NCI-H510A treated with DMSO at 0.1 percent for 48 hours (cell line): ENCODE measurements around the gene FNIP2.
"Not testable (repeated sequence)": the region's sequence is repeated elsewhere in the genome, so short reads cannot be mapped to it uniquely, and the experiment has no call there.

Experiments used
- DNase-seq: peaks from one replicate; lab custom pipeline; 2025; lab: John Stamatoyannopoulos, UW

Gene FNIP2

DNA sequence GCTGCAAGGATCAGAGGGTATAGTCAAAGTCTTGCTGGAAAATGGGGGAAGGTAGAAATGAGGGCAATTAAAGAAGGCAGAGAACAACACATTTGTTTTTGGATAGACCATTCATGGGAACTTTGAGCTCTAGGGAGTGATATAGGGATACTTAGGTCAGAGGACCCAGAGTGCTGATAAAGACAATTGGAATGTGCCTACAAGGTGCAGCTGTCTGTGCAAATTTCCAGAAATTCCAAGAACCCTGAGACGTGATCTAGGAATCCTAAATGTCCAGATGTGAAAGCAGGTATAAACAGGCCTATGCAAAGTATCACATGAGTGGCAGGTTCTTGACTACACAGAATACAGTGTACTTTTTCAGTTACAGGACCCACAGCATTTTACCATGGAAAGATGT is 24.2 kb downstream of the FNIP2 start:
- no peak for DNase-seq

DNA sequence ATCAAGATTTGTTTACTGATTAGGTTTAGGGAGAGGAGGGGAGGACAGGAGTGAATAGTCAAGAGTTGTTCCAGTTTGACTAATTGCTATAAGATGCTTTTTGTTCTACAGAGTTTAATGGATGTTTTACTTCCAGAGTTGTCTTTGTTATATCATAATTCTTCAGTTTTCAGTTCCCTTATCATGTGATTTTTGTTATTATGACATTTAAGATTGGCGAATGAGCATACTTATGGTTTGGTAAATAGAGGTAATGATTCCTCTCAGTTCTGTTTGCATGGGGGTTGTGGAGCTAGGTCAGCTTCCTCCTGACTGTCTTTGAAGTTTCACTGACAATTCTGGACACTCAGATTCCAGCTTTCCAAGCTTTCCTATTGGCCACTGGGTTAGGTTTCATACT is 24.6 kb downstream of the FNIP2 start:
- not testable (repeated sequence) for DNase-seq

DNA sequence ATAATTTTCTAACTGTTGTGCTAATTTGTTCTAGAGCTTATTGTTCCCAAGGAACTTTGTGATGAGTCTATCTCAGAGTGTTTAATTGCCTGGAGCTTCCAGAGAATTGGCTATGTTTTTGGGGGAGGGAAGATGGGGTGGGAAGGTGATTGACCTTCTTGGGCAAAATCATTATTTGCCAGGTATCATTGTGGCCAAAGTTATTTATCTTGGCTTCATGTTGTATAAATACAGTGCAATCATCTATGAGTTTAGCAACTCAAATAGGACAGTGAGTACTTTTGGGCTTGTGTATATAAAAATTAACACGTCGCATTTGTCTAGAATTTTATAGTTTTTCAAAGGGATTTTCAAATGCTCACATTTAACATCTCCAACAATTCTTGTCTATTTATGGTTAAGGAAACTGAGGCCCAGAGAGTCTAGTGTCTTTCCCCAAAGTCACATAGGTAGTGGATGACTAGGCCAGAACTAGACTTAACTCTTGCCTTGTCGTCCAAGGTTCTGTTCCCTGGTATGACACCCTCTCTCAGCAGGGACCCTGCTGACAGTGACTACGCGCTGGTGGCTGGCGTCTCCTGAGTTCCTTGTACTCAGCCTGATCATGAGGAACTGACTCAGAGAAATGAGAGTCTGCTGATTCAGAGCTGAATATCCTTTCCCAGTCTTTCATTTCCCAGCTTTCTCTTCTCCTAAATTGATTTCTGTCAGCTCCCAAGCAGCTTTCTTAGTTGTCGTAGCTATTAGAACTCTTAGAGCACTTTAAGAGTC is 27.7 kb downstream of the FNIP2 start:
- DNase-seq, result no peak

DNA sequence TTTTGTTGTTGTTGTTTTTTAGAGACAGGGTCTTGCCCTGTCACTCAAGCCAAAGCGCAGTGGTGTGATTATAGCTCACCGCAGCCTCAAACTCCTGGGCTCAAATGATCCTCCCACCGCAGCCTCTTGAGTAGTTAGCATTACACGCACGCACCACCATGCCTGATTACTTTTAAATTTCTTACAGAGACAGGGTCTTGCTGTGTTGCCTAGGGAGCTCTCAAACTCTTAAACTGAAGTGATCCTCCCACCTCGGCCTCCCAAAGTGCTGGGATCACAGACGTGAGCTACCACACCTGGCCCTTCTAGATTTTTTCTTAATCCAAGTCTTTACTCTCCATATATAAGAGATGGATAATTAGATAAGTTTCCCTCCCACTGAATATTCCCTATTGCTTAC is 29.2 kb downstream of the FNIP2 start:
- DNase-seq, result no peak

DNA sequence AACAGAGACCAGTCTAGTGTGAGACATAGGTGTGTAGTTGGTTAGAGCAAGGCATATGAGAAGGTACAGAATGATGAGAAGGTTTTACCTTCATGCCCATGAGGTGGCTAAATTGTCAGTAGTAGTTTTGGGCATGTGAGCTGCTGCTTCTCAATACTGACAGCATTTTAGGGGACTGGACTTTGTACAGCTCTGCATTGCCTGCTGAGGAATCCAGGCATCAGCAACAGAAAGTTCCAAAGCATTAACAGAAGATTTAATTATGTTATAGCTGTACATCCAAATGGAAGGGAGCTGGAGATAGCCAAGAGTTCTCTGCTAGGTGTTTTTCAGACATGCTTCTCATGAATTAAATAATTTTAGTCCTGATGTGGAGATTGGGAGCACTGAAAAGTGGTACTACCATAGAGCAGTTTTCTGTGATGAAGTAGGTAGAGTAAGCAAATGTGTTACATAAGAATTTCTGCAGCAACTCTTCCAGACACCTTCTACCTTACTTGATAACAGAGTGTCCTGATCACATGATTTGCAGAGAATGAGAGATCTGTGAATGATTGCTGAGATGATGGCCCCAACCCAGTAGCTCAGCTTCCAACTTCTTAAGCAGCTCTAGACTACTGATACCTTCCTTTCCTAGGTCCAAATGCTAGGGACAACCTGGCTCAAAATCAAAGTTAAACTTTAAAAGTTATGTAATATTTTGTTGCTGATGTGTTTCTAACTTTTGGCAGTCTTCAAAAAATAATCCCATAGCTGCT is 30.4 kb downstream of the FNIP2 start:
- DNase-seq, result no peak

DNA sequence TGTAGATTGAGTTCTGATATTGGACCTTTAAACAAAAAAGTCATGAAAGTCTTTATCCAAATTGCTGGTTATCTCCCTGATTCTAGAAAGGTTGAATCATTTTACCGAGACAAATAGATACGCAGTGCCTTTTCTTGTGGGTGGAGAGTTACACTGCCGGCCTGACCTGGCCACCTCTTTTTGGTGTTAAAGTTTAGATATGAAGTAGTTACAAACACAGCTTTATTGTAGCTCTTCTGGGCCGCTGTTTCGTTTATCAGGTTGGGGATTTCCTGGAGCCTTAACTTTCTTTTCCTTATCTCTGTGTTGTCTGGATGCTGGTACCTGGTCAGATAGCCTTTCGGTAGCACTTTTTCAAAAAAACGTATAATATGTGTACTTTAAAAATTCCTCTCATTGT is 31.0 kb downstream of the FNIP2 start:
- no peak for DNase-seq

DNA sequence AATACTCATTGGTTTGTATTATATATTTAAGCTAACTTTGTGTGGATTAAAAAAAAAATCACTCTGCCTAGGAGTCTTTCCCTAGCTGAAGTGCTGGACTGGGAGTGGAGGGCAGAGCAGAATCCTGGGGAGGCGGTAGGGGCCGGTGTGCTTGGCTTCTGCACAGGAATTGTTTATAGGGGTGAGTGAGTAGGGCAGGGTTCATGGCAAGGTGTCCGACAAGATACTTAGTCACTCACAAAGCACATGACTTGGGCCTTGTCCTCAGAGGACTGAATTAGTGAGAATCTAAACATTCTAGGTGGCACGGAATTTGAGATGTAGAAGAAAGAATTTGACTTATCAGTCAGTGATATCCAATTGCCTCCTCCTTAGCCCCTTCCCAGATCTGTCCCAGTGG is 32.2 kb downstream of the FNIP2 start:
- DNase-seq, result no peak

DNA sequence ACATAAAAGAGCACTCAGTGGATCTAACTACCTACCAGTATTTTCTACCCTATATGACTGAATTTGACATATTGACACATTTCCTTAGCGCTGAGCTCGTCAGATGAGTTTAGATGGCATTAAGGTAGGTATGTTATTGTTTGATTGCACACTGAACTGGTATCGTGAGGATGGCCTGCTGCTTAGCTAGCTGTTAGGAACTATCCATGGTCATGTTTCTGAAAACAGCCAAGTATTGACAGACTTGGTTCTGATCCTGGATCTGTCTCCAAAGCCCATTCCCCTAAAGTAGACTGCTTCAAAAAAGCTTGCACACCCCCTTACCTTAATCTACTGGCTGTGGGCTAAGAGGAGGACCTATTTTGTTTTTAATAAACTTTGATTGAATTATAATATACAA is 32.9 kb downstream of the FNIP2 start:
- no peak for DNase-seq

DNA sequence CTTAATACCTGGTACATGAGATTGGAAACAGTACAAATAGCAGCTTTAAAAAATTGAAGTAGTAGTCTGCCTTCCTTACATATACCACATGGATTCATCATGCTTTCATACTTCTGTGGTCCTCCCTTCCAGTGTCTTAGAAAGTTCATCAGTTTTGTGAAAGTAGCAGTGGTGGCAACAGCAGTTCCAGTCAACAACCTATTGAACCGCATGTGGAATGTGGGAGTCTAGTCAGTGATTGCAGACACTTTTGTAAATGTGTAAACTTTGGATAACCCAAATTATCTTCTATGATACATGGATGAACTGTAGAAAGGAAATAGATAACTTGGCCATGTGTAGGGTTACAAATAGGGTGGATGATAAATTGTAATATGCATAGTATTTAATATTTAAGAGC is 34.1 kb downstream of the FNIP2 start:
- no peak for DNase-seq

DNA sequence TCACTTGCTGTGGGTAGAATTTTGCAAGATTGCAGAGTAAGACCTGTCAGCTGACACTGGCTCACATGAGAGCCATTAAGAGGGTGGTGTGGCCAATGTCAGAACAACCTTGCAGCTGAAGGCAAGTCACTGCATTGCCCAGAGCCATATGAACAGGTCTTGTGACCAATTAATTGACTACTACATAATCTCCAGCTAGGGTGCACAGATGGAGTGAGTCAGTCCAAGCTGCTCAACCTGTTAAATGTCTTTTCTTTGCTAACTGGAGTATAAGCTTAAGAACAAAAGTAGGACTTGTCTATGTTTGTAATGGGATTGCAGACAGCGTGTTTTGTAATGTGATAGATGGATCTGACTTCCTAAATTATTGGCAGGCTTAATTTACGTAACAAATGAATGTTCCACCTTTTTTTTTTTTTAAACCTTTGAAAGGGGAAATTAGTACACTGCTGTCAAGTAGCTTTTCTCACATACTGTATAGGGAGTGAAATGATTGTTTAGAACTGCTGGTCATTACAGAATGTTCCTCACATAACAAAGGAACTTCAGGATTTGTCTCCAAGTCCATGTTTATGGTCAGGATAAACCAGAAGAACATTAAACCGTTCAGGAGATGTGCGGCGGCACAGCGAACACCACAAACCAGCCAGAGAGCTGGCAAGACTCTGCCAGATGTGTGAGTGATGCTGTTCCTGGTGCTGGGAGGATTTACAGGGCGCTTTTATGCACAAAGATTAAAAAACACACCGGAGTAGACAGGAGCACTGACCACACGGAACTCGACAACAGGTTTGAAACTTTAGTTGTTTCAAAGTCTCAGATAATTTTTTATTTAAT is 37.0 kb downstream of the FNIP2 start:
- peak; percentile 69 for DNase-seq

DNA sequence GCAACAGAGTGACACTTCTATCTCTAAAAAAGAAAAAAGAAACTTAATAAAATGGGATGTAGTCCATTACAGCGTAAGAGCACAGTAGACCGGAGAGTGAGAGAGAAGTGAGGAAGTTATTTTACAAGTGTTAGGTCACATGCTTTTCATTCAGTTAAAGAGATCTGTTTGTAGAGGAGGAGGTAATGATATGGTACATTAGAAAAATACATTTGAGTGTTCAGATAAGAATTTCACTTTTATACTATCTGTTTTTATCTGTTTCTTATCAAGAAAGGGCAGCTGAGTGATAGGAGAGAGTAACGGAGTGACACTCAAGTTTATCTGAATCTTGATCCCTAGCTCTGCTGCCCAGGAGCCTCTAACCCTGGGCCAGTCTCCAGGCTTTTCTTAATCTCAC is 38.9 kb downstream of the FNIP2 start:
- no peak for DNase-seq

DNA sequence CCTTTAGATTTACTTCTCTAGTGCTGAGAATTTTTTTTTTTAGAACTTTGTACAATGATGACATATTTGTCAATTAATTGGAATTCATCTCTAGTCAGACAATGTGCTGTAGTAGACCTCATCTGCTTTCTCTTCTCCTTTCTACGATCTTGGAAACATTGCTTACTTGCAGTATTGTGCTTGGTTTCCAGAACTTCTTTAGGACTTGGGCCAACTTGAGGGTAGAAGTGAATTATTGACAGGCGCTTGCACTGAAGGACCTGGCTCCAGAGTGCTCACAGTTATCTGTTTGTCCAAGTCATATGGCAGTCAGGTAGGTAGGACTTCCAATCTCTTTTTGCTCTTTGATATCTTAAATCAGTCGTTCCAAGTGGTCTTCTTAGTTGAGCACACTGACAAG is 39.6 kb downstream of the FNIP2 start:
- DNase-seq, result no peak

DNA sequence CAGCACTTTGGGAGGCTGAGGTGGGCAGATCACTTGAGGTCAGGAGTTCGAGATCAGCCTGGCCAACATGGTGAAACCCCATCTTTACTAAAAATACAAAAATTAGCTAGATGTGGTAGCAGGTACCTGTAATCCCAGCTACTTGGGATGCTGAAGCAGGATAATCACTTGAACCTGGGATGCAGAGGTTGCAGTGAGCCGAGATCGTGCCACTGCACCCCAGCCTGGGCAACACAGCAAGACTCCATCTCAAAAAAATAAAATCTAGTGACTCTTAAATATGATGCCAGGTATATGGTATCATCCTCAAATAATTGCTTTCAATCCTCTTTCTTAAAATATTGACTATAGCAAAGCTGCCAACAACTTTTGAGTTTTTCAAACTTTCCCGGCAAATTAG is 40.4 kb downstream of the FNIP2 start:
- not testable (repeated sequence) for DNase-seq

DNA sequence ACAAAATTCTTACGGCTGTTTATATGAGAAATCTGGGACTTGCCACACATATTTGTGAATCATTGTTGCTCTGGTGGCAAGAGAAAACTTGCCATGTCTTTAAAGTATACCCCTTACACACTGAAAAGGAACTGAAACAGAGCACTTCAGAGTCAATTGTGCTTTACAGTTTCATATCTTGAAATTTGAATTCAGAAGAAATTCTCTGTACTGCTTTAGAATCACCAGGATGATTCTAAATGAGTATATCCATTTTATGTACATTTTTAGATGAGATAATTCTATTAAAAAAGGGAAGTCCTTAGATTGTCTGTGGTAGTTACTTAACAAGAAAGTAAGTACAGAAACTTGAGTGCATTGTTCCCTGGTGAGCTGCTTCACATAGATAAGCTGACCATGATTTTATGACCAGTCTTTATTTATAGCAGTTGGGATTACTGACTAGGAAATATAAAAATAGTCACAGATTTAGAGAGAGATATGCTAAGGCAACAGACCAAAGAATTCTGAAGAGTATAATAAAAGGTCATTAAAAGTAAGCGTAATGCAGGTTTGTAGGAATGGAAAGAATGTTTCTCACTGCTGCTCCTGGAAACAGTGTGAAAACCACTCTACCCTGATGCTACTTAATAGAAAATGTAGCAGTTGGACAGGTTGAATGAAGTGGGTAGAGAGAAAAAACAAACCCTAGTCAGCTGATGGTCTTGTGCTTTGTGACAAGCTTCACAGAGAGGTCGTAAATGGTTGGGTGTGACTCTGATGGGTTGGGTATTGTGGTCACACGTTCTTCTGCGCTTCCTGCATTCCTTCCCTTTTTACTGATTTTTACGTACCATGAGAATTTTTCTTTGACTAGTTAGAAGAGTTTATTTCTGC is 41.0 kb downstream of the FNIP2 start:
- peak; percentile 49 for DNase-seq

DNA sequence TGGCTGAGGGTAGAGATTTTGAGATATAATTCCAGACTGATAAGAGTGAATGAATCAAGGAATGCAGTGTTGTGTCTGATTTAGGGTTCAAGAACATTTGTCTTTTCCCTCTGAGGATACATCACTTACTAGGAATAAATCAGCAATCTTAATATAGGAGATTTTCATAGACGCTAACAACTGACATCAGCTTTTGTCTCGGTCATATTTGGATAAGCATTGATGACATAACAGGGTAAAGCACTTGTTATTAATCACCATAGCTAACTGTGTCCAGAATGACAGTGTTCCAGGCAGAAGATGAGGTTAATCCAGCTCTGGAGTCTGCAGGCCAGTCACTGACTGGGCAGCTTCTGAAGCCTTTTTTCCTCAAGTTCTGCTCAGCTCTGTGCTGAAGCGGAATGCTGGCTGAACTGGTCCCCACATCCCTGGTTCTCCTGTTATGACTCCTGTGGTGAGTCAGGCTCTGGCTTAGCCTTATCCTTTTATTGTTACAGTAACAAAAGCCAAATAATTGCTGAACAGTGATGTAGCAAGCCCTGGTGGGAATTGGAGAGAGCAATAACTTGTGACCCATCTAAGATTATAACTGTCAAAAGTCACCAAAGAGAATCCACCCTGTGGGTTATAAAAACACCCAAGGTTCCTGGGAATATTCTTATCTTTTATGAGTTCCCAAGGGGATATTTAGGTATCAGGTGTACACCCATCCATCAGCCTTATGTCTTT is 41.8 kb downstream of the FNIP2 start:
- no peak for DNase-seq

DNA sequence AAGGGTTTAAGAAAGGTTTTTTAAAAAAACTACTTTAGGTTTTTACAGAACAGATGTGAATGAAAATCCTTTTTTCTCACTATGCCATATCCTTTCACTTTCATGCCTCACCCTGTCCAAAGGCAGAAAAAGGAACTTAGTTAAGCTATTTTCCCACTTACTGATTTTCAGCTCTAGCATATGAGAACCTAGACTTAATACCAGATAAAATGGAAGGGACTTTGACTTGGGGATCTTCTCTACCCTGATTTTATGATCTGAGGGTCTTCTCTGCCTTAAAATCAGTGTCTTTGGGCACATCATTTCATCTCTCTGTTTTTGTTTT is 42.4 kb downstream of the FNIP2 start:
- DNase-seq, result no peak

DNA sequence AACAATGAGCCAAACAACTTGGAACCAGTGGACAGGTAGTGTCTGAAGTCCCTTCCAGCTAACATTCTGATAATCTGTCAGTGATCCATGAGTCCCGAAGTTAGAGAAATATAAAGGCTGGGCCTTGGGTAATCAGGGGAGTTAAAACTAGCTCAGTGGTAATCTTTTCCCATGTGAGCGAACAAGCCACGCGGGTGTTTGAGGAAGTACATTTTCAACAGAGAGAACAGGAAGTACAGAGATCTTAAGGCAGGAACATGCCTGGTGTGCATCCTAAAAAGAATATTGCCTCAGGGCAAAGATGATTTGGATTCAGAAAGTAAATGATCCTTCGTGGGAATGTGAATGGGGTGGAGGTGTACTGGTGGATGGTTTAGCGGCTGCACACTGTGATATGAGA is 42.9 kb downstream of the FNIP2 start:
- DNase-seq, result no peak

DNA sequence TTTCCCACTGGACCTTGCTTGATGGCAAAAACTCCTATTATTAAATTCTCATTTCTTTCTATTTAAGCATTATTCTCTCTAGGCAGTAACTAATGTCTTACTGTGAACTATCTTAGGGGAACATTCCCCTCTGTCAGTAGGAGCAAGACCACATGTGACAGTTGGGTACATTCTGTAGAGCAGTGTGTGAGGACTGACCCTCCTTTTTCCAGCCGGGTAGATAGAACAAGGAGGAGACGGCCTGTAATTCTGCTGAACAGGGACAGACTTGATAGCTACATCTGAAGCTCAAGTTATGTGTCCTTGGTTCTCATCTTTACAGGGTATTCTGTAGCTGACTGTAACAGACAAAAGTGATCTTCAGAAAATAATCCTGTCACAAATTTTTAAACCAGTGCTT is 43.3 kb downstream of the FNIP2 start:
- no peak for DNase-seq

DNA sequence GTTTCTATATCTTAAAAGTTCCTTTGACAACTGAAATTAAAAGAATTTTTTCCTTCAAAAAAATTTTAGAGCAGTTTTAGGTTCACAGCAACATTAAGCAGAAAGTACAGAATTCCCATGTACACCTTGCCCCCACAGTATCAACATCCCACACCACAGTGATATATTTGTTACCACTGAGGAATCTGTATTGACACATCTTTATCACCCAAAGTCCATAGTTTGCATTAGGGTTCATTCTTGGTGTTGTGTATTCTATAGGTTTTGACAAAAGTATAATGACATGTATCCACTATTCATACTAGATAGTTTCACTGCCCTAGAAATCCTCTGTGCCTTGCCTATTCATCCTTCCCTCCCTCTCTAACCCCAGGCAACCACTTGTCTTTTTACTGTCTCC is 43.7 kb downstream of the FNIP2 start:
- no peak for DNase-seq

DNA sequence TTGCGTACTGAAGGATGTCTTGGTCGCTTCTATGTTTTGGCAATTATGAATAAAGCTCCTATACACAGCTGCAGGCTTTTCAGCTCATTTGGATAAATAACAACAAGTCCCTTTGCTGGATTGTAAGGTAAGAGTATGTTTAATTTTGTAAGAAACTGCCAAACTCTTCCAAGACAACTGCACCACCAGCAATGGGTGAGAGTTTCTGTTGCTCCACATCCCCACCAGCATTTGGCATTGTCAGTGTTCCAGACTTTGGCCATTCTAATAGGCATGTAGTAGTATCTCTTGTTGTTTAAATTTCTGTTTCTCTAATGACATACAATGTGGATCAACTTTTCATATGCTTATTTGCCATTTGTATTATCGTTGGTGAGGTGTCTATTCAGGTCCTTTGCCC is 44.3 kb downstream of the FNIP2 start:
- no peak for DNase-seq

DNA sequence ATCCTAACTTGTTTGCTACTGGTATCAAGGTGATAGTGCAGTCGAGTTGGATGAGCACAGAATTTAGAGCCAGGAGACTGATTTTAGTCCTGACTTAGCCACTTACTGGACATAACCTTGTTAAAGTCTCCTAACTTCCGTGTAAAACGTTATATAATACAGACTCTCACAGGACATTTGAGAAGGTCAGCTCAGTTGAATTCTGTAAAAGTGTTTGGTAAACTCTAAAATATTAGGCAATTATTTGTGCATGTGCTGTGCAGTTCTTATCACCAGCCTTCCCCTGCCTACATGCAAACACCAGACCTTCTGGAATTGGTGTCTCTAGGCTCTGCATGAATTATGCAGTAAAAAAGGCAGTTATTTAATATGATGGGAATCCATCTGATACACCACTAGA is 45.4 kb downstream of the FNIP2 start:
- no peak for DNase-seq
